Superior temporal gyrus (tissue), 1 donor: ENCODE measurements around the gene FADS3.
"Not testable (repeated sequence)": the region's sequence is repeated elsewhere in the genome, so short reads cannot be mapped to it uniquely, and the experiment has no call there.

ENCODE experiments used
- DNase-seq: peaks from one replicate; pipeline ENCODE4 v3.0.0-alpha.2; 2016; ENCODE audit errors: extremely low spot score

The FADS3 gene

GRCh38 chr11:61899146-61899841 lies 7.9 kb upstream of the FADS3 start:
- DNase-seq, result peak; percentile 79

GRCh38 chr11:61898247-61898582 lies 6.9 kb upstream of the FADS3 start:
- no peak for DNase-seq

- peak; percentile 87 for DNase-seq
Measured at GRCh38 chr11:61897387-61898246, 6.3 kb upstream of the FADS3 start.

- DNase-seq, result no peak
Measured at GRCh38 chr11:61896665-61897386, 5.5 kb upstream of the FADS3 start.

GRCh38 chr11:61895718-61896059 lies 4.3 kb upstream of the FADS3 start:
- DNase-seq, result no peak

GRCh38 chr11:61895046-61895717 lies 3.8 kb upstream of the FADS3 start:
- DNase-seq, result no peak

- DNase-seq, result peak; percentile 22
Measured at GRCh38 chr11:61893981-61894380, 2.6 kb upstream of the FADS3 start.

GRCh38 chr11:61892085-61892370 lies 683 bp upstream of the FADS3 start:
- DNase-seq, result no peak

- no peak for DNase-seq
Measured at GRCh38 chr11:61890529-61891330, 615 bp downstream of the FADS3 start.

GRCh38 chr11:61889831-61890230 lies 1.5 kb downstream of the FADS3 start:
- no peak for DNase-seq

GRCh38 chr11:61888590-61888989 lies 2.8 kb downstream of the FADS3 start:
- DNase-seq, result no peak

GRCh38 chr11:61887839-61888494 lies 3.4 kb downstream of the FADS3 start:
- DNase-seq, result no peak

- DNase-seq, result no peak
Measured at GRCh38 chr11:61886643-61887042, 4.7 kb downstream of the FADS3 start.

- DNase-seq, result no peak
Measured at GRCh38 chr11:61885784-61886580, 5.4 kb downstream of the FADS3 start.

- no peak for DNase-seq
Measured at GRCh38 chr11:61885166-61885778, 6.1 kb downstream of the FADS3 start.

- no peak for DNase-seq
Measured at GRCh38 chr11:61883947-61884346, 7.4 kb downstream of the FADS3 start.

- no peak for DNase-seq
Measured at GRCh38 chr11:61883327-61883726, 8.0 kb downstream of the FADS3 start.

- no peak for DNase-seq
Measured at GRCh38 chr11:61882879-61883278, 8.5 kb downstream of the FADS3 start.

GRCh38 chr11:61882267-61882666 lies 9.1 kb downstream of the FADS3 start:
- not testable (repeated sequence) for DNase-seq

- DNase-seq, result no peak
Measured at GRCh38 chr11:61881397-61881796, 9.9 kb downstream of the FADS3 start.
